GM21367 (cell line): Measurements from ENCODE around the gene TSPOAP1.

Experiments used
- ATAC-seq: cut with Tn5 transposase; IDR thresholded peaks from one replicate; pipeline ENCODE4 v1.9.1; 2021; ENCODE audit not compliant: unreplicated experiment

TSPOAP1 gene

GRCh38 chr17:58318627-58319172, 9.9 kb downstream of the TSPOAP1 start:
- no peak for ATAC-seq

- no peak for ATAC-seq
These were observed 10.5 kb downstream of the TSPOAP1 start for GRCh38 chr17:58318065-58318481.

- ATAC-seq, result peak; percentile 56
These were observed 11.1 kb downstream of the TSPOAP1 start for GRCh38 chr17:58317421-58318064.

GRCh38 chr17:58316260-58316960, 12.2 kb downstream of the TSPOAP1 start:
- ATAC-seq, result no peak

GRCh38 chr17:58315750-58316149, 12.8 kb downstream of the TSPOAP1 start:
- ATAC-seq, result no peak

- no peak for ATAC-seq
These were observed 13.3 kb downstream of the TSPOAP1 start for GRCh38 chr17:58315281-58315711.

GRCh38 chr17:58314706-58315015, 13.9 kb downstream of the TSPOAP1 start:
- no peak for ATAC-seq

- no peak for ATAC-seq
These were observed 14.5 kb downstream of the TSPOAP1 start for GRCh38 chr17:58313815-58314705.

- ATAC-seq, result no peak
These were observed 15.8 kb downstream of the TSPOAP1 start for GRCh38 chr17:58312829-58313228.

- ATAC-seq, result no peak
These were observed 16.5 kb downstream of the TSPOAP1 start for GRCh38 chr17:58312021-58312630.

GRCh38 chr17:58311429-58311894, 17.1 kb downstream of the TSPOAP1 start:
- no peak for ATAC-seq

GRCh38 chr17:58310511-58311428, 17.8 kb downstream of the TSPOAP1 start:
- no peak for ATAC-seq

- ATAC-seq, result no peak
These were observed 18.7 kb downstream of the TSPOAP1 start for GRCh38 chr17:58309918-58310259.

GRCh38 chr17:58308985-58309917, 19.3 kb downstream of the TSPOAP1 start:
- ATAC-seq, result no peak

- ATAC-seq, result no peak
These were observed 20.2 kb downstream of the TSPOAP1 start for GRCh38 chr17:58308173-58308984.

- no peak for ATAC-seq
These were observed 21.0 kb downstream of the TSPOAP1 start for GRCh38 chr17:58307468-58308172.

GRCh38 chr17:58306131-58306951, 22.3 kb downstream of the TSPOAP1 start:
- ATAC-seq, result no peak
